Hypothalamus (tissue), 51 donors: ENCODE measurements around the gene FLRT3.
A peak's percentile ranks its signal among the peaks of the same experiment; 100 is the strongest.

Experiments
- DNase-seq, 51 donors: peaks; one replicate each; lab custom pipeline; 2025; lab: John Stamatoyannopoulos, UW

FLRT3 gene

GRCh38 chr20:14331646-14332045 is 5.8 kb downstream of the FLRT3 start:
- DNase-seq, result peak in 1 of 51 donors; percentile 30

GRCh38 chr20:14319704-14320103 is 17.7 kb downstream of the FLRT3 start:
- no peak for DNase-seq

- DNase-seq, result no peak
These were observed 23.9 kb downstream of the FLRT3 start for GRCh38 chr20:14313341-14314020.

- DNase-seq, result no peak
These were observed 25.4 kb downstream of the FLRT3 start for GRCh38 chr20:14312001-14312400.

GRCh38 chr20:14310977-14311627 is 26.3 kb downstream of the FLRT3 start:
- DNase-seq, result no peak

- DNase-seq, result no peak
These were observed 29.5 kb downstream of the FLRT3 start for GRCh38 chr20:14307956-14308355.

GRCh38 chr20:14304472-14304871 is 32.9 kb downstream of the FLRT3 start:
- no peak for DNase-seq

- DNase-seq, result no peak
These were observed 33.8 kb downstream of the FLRT3 start for GRCh38 chr20:14303651-14304050.

- no peak for DNase-seq
These were observed 34.3 kb downstream of the FLRT3 start for GRCh38 chr20:14303106-14303505.

- DNase-seq, result no peak
These were observed 37.6 kb downstream of the FLRT3 start for GRCh38 chr20:14299831-14300230.

- DNase-seq, result no peak
These were observed 41.6 kb downstream of the FLRT3 start for GRCh38 chr20:14295770-14296309.

- DNase-seq, result no peak
These were observed 42.2 kb downstream of the FLRT3 start for GRCh38 chr20:14295238-14295637.

- DNase-seq, result no peak
These were observed 45.9 kb downstream of the FLRT3 start for GRCh38 chr20:14291502-14291901.

- DNase-seq, result no peak
These were observed 48.8 kb downstream of the FLRT3 start for GRCh38 chr20:14288341-14289330.

GRCh38 chr20:14284443-14284842 is 53.0 kb downstream of the FLRT3 start:
- DNase-seq, result no peak

GRCh38 chr20:14282140-14282539 is 55.3 kb downstream of the FLRT3 start:
- DNase-seq, result no peak
